ENCODE data around the gene PNCK.

Gene PNCK

DNA sequence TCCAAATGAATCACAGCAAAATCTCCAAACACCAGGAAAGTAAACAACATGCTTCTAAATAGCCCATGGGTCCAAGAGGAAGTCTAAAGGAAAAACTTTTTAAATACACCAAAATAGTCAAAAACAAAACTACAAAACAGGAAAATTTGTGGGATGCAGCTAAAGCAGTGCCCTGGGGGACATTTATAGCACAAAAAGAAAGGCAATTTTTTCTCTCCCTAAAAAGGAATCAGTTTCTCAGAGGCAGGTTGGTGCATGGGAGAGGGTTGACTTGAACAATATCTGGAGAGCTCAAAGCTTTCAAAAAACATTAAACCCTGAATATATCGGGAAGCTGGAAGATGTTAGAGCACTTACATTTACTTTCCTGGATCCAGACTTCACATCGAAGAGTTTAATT, 42.3 kb downstream of the PNCK start:
- POLR2A ChIA-PET: no interaction called here
- no peak overlapping the region for H3K4me3 ChIP-seq (ENCODE audit: low read depth, low read length)
- CTCF ChIA-PET: interaction anchor here (1.1 to 2.7 kb wide), 4 partner anchors 12 to 38 kb away, joined by 3 to 13 read pairs (median 6); no protein-coding TSS in a partner anchor
- TF ChIP-seq, protein P1, sequence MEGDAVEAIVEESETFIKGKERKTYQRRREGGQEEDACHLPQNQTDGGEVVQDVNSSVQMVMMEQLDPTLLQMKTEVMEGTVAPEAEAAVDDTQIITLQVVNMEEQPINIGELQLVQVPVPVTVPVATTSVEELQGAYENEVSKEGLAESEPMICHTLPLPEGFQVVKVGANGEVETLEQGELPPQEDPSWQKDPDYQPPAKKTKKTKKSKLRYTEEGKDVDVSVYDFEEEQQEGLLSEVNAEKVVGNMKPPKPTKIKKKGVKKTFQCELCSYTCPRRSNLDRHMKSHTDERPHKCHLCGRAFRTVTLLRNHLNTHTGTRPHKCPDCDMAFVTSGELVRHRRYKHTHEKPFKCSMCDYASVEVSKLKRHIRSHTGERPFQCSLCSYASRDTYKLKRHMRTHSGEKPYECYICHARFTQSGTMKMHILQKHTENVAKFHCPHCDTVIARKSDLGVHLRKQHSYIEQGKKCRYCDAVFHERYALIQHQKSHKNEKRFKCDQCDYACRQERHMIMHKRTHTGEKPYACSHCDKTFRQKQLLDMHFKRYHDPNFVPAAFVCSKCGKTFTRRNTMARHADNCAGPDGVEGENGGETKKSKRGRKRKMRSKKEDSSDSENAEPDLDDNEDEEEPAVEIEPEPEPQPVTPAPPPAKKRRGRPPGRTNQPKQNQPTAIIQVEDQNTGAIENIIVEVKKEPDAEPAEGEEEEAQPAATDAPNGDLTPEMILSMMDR (IDR thresholded peaks at IDR 0.05; ENCODE audit: insufficient read depth, low read length, missing control alignments): no peak
- DNase-seq (ENCODE audit: low read depth, low spot score): no peak

DNA sequence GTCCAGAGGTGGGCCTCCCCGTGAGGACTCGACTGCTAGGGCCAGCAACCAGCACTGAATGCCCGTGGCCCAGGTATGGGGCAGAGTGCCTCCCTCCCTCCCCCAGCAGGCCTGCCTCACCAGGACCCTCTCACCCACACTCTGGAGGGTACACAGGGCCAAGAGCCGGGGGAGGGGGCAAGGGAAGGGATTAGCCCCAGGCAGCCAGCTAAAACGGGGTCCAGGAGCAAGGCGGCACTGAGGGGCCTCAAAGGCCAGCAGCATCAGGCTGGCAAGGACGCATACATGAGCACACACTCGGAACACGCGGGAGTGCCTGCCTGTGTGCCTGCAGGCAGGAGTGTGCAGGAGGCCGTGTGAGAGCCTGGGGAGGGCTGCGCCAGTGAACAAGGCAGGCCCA, 44.9 kb downstream of the PNCK start:
- TF ChIP-seq, protein P1 (IDR thresholded peaks at IDR 0.05; ENCODE audit: insufficient read depth, low read length, missing control alignments): no peak
- DNase-seq (ENCODE audit: low read depth, low spot score): no peak
- ChIA-PET CTCF (interaction anchor here (0.7 kb wide), 1 partner anchor 65 kb away, joined by 3 read pairs; no protein-coding TSS in a partner anchor), POLR2A (no interaction called here)
- no peak overlapping the region for H3K4me3 ChIP-seq (ENCODE audit: low read depth, low read length)

DNA sequence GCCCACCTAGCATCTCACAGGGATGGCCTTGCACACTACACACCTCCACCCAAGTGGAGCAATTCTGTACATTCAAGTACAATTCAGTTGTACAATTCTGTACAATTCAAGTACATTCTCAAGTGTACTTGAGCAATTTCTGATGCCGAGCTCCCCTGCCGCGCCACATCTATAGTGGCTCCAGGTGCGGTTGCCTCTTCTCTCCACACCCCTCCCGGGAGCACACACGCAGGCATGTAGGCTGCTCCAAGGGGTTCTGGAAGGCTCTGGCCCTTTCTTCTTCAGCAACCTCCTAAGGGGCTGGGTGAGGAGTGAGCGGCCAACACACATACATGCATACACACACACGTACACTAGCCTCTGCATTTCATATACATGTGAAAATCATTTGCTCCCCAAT, 45.5 kb downstream of the PNCK start:
- CTCF ChIA-PET: interaction anchor here (0.7 kb wide), 1 partner anchor 64 kb away, joined by 3 read pairs; no protein-coding TSS in a partner anchor
- no peak for DNase-seq (ENCODE audit: low read depth, low spot score)
- POLR2A ChIA-PET: no interaction called here
- no peak overlapping the region for H3K4me3 ChIP-seq (ENCODE audit: low read depth, low read length)
- TF ChIP-seq, protein P1 (IDR thresholded peaks at IDR 0.05; ENCODE audit: insufficient read depth, low read length, missing control alignments): no peak

DNA sequence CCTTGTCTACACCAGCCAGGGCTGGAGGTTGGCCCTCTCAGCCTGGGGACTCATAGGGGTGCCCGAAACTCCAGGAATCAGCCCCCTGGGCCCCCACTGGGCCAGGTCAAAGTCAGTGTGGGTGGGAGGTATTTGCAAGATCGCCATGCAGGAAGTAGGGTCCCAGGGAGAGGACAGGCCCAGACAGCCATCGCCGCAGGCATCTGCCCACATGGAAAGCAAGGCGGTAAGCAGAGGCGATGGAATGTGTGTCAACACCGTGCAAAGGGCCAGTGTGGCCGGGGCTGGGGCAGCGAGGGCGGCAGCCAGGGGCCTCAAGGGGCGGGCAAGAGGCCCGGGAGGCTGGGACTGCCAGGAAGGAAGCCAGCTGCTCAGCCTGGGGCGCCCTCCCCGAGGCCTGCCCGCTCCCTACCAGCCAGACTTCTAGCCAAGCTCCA, 45.9 kb downstream of the PNCK start:
- no peak overlapping the region for H3K4me3 ChIP-seq (ENCODE audit: low read depth, low read length)
- TF ChIP-seq, protein P1 (IDR thresholded peaks at IDR 0.05; ENCODE audit: insufficient read depth, low read length, missing control alignments): no peak
- ChIA-PET CTCF (no interaction called here), POLR2A (no interaction called here)
- no peak for DNase-seq (ENCODE audit: low read depth, low spot score)

DNA sequence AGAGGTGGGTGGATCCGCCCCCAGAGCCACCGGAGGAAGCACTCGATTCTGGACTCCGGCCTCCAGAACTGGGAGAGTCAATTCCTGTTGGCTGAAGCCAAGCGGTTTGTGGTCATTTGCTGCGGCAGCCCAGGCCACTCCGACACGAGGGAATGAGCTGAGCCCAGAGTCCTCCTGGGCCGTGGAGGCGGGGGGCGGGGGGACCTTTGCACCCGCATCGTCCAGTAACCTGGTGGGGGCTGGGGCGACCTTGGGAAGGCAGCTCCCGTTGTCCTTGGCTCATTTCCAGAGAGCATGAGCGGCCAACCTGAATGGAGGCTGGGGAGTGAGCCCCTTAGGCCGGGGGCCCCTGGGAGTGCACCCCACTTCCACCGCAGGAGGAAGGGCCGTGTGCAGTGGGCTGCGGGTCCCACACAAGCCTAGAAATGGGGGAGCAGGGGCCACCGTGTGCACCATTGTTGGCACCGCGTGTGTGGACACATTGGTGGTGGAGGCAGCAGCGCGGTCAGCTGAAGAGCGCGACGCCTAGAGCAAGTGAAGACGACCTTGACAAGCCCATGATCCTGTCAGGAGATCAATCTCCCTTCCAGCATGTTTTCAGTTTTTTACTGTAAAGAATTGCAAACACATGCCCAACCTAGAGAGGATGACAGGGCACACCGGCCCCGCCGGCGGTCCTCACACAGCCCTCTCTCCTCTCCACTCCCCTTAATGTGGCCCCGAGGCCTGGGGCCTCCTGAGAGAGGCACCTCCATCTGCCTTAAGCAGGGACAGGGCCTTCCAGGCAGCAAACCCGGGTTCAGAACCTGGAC, 46.5 kb downstream of the PNCK start:
- no peak for DNase-seq (ENCODE audit: low read depth, low spot score)
- ChIA-PET POLR2A (no interaction called here), CTCF (no interaction called here)
- no peak overlapping the region for H3K4me3 ChIP-seq (ENCODE audit: low read depth, low read length)
- TF ChIP-seq, protein P1 (IDR thresholded peaks at IDR 0.05; ENCODE audit: insufficient read depth, low read length, missing control alignments): no peak

DNA sequence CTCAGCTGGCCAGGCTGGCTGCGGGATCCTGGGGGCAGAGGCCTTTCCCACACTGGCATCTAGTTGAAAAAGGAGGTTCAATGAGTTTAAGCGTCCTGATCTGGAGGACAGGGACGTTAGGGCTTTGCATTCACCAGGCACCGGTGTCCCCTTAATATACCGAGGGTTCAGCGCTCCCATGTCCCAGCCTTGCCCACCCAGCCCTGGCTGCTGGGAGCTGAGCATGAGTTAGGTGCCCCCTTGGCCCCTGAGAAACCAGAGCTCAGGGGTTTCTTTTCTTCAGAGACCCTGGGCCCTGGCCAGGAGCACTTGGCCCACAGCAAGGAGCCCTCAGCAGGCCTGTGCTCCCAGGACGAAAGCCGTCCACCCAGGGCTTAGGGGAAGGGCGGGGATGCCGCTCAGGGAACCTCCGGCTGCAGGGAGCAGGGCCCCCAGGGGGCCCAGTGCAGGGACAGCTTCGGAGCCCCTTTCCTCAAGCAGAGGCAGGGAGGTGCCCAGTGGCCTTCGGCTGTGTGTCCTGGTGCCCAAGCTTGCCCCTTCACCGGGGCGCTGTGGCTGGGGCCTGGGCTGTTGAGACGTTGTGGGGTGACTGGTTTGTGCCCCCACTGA, 47.5 kb downstream of the PNCK start:
- TF ChIP-seq, protein P1 (IDR thresholded peaks at IDR 0.05; ENCODE audit: insufficient read depth, low read length, missing control alignments): no peak
- POLR2A ChIA-PET: no interaction called here
- CTCF ChIA-PET: interaction anchor here (1.5 kb wide), 1 partner anchor 10 kb away, joined by 4 read pairs; no protein-coding TSS in a partner anchor
- no peak overlapping the region for H3K4me3 ChIP-seq (ENCODE audit: low read depth, low read length)
- DNase-seq (ENCODE audit: low read depth, low spot score): no peak

All from AG04449 (cell line).